H9 (cell line): ENCODE measurements around the gene SRP9. TPM values are rescaled to one million over a fixed set of nuclear protein-coding genes. Genes with fewer than 3 reads are reported as not detected.

Experiments used
- DNase-seq: peaks from one replicate; pipeline ENCODE4 v3.0.0-alpha.2; 2017
- H2AFZ ChIP-seq: one replicate; pipeline ENCODE4 v1.6.1; 2013; ENCODE audit warnings: mild to moderate bottlenecking, low read length, control low read depth, moderate library complexity
- H2AK5ac ChIP-seq: 2 replicates; pipeline ENCODE4 v1.6.1; 2013; ENCODE audit warnings: low read length, control low read depth, mixed read lengths; ENCODE audit not compliant: insufficient read length
- H2BK120ac ChIP-seq: one replicate; pipeline ENCODE4 v1.6.1; 2013; ENCODE audit warnings: low read depth, mild to moderate bottlenecking, low read length, control low read depth, inconsistent platforms; ENCODE audit not compliant: poor library complexity, severe bottlenecking
- H2BK12ac ChIP-seq: 2 replicates; pipeline ENCODE4 v1.6.1; 2013; ENCODE audit warnings: low read length, control low read depth, mixed read lengths, low read depth; ENCODE audit not compliant: insufficient read length
- H2BK15ac ChIP-seq: 2 replicates; pipeline ENCODE4 v1.6.1; 2013; ENCODE audit warnings: low read depth, low read length, control low read depth
- H2BK20ac ChIP-seq: one replicate; pipeline ENCODE4 v1.6.1; 2013; ENCODE audit warnings: low read depth, mild to moderate bottlenecking, low read length, control low read depth, inconsistent platforms; ENCODE audit not compliant: poor library complexity, severe bottlenecking
- H2BK5ac ChIP-seq: 2 replicates; pipeline ENCODE4 v1.6.1; 2013; ENCODE audit warnings: low read length, control low read depth, mixed read lengths; ENCODE audit not compliant: insufficient read length
- H3K14ac ChIP-seq: 2 replicates; pipeline ENCODE4 v1.6.1; 2013; ENCODE audit warnings: low read length, control low read depth; ENCODE audit not compliant: insufficient read depth
- H3K18ac ChIP-seq: 2 replicates; pipeline ENCODE4 v1.6.1; 2013; ENCODE audit warnings: low read depth, mild to moderate bottlenecking, mixed read lengths, low read length, control low read depth; ENCODE audit not compliant: insufficient read length
- H3K23ac ChIP-seq: 2 replicates; pipeline ENCODE4 v1.6.1; 2013; ENCODE audit warnings: low read length, control low read depth, mixed read lengths, low read depth; ENCODE audit not compliant: insufficient read length
- H3K23me2 ChIP-seq: 2 replicates; pipeline ENCODE4 v1.6.1; 2013; ENCODE audit warnings: low read depth, mild to moderate bottlenecking, mixed read lengths, low read length, control low read depth; ENCODE audit not compliant: insufficient read length, poor library complexity, severe bottlenecking
- H3K27ac ChIP-seq: 2 replicates; pipeline ENCODE4 v1.5.1; 2013; ENCODE audit warnings: low read length, control low read depth, mixed read lengths, low read depth; ENCODE audit not compliant: insufficient read length
- H3K27me3 ChIP-seq: 2 replicates; pipeline ENCODE4 v1.6.1; 2013; ENCODE audit warnings: low read length, control low read depth, inconsistent platforms; ENCODE audit not compliant: insufficient read depth
- H3K4ac ChIP-seq: 2 replicates; pipeline ENCODE4 v1.6.1; 2013; ENCODE audit warnings: low read depth, mild to moderate bottlenecking, control low read depth, inconsistent platforms, low read length, moderate library complexity
- H3K4me1 ChIP-seq: 2 replicates; pipeline ENCODE4 v1.6.1; 2013; ENCODE audit warnings: low read length, control low read depth, inconsistent platforms; ENCODE audit not compliant: insufficient read depth
- H3K4me2 ChIP-seq: 2 replicates; pipeline ENCODE4 v1.6.1; 2013; ENCODE audit warnings: low read length, control low read depth, mixed read lengths; ENCODE audit not compliant: insufficient read length, insufficient read depth
- H3K56ac ChIP-seq: 2 replicates; pipeline ENCODE4 v1.6.1; 2013; ENCODE audit warnings: low read depth, mild to moderate bottlenecking, mixed read lengths, low read length, control low read depth; ENCODE audit not compliant: insufficient read length
- H3K79me1 ChIP-seq: 2 replicates; pipeline ENCODE4 v1.6.1; 2013; ENCODE audit warnings: low read depth, mild to moderate bottlenecking, moderate library complexity, low read length, control low read depth, inconsistent platforms; ENCODE audit not compliant: insufficient read depth, poor library complexity, severe bottlenecking
- H3K79me2 ChIP-seq: 2 replicates; pipeline ENCODE4 v1.6.1; 2013; ENCODE audit warnings: low read length, control low read depth, inconsistent platforms; ENCODE audit not compliant: insufficient read depth
- H3K9ac ChIP-seq: 2 replicates; pipeline ENCODE4 v1.6.1; 2013; ENCODE audit warnings: low read length, control low read depth, mixed read lengths; ENCODE audit not compliant: insufficient read length; ENCODE audit errors: extremely low read depth
- H3K9me3 ChIP-seq: one replicate; pipeline ENCODE4 v1.6.1; 2013; ENCODE audit warnings: low read depth, low read length, inconsistent platforms; ENCODE audit not compliant: control insufficient read depth
- H3T11ph ChIP-seq: one replicate; pipeline ENCODE4 v1.6.1; 2013; ENCODE audit warnings: mild to moderate bottlenecking, low read length, control low read depth, inconsistent platforms
- H4K20me1 ChIP-seq: one replicate; pipeline ENCODE4 v1.6.1; 2013; ENCODE audit not compliant: control insufficient read depth, insufficient read length, insufficient read depth
- H4K5ac ChIP-seq: 2 replicates; pipeline ENCODE4 v1.6.1; 2013; ENCODE audit warnings: low read depth, mild to moderate bottlenecking, mixed read lengths, low read length, control low read depth; ENCODE audit not compliant: insufficient read length
- H4K8ac ChIP-seq: replicated peaks from 2 replicates; pipeline ENCODE4 v1.6.1; 2013; ENCODE audit warnings: low read length, control low read depth, mixed read lengths, low read depth; ENCODE audit not compliant: insufficient read length
- H4K91ac ChIP-seq: 2 replicates; pipeline ENCODE4 v1.6.1; 2013; ENCODE audit warnings: low read depth, mild to moderate bottlenecking, moderate library complexity, mixed read lengths, low read length, control low read depth; ENCODE audit not compliant: insufficient read length
- H3K27ac Mint-ChIP-seq, 3 experiments: 2 replicates in 2 of 3; 3 replicates in 1 of 3; pipeline ENCODE4 v1.8.0; 2020 to 2021; ENCODE audit warnings: mixed read lengths in 3 of 3, mild to moderate bottlenecking in 1 of 3, moderate library complexity in 1 of 3
- H3K27me3 Mint-ChIP-seq: 2 replicates; pipeline ENCODE4 v1.8.0; 2021; ENCODE audit warnings: low read depth, mild to moderate bottlenecking, moderate library complexity, mixed read lengths
- H3K36me3 Mint-ChIP-seq, 3 experiments: 2 replicates in 2 of 3; 3 replicates in 1 of 3; pipeline ENCODE4 v1.8.0; 2020 to 2021; ENCODE audit warnings: low read depth in 3 of 3, mixed read lengths in 3 of 3; ENCODE audit not compliant: insufficient read depth in 1 of 3
- H3K4me1 Mint-ChIP-seq, 2 experiments: 2 replicates each; pipeline ENCODE4 v1.8.0; 2020; ENCODE audit warnings: mixed read lengths in 2 of 2
- H3K4me3 Mint-ChIP-seq, 2 experiments: 2 replicates in 1 of 2; 3 replicates in 1 of 2; pipeline ENCODE4 v1.8.0; 2020 to 2021; ENCODE audit warnings: mild to moderate bottlenecking in 2 of 2, mixed read lengths in 2 of 2, moderate library complexity in 1 of 2
- H3K9me3 Mint-ChIP-seq, 2 experiments: 2 replicates in 1 of 2; 3 replicates in 1 of 2; pipeline ENCODE4 v1.8.0; 2020; ENCODE audit warnings: mild to moderate bottlenecking in 2 of 2, mixed read lengths in 2 of 2, moderate library complexity in 1 of 2
- WGBS: extraction: QIAGEN DNeasy Blood & Tissue Kit; methylation state at CpG from one replicate; pipeline ENCODE4 v1.1.7; 2013; ENCODE audit warnings: missing lambda C conversion rate, low lambda C conversion rate, mixed read lengths; ENCODE audit not compliant: insufficient read length; ENCODE audit errors: extremely low coverage; 5-methylcytosine and 5-hydroxymethylcytosine counted together
- total RNA-seq: library from RNA; stranded (reverse); gene quantifications from 2 replicates; pipeline ENCODE4 v1.2.1, GENCODE V29; 2021
- TF ChIP-seq, protein P1 (sequence below): fragments of 200-600 bp; sonication (generic); conservative IDR thresholded peaks from 3 replicates; pipeline ENCODE4 v1.8.0; 2021; ENCODE audit warnings: antibody characterized with exemption, mild to moderate bottlenecking

The SRP9 gene
- total RNA-seq, 1 experiment from 2014 or later = 403 TPM

GRCh38 chr1:225820522-225821120, 43.0 kb downstream of the SRP9 start:
- no peak overlapping the region for H2BK12ac ChIP-seq
- no peaks in the 10 kb centered on the region for H3K79me2 ChIP-seq
- WGBS = 100% methylated on average over 1 of the region's 5 CpGs
- Mint-ChIP-seq H3K27ac (no peak overlapping the region), H3K36me3 (peaks cover 0 to 4% (median 0%) of the 10 kb centered on the region in 3 experiments; a peak in 3 of 7 replicates), H3K9me3 (no peaks in the 10 kb centered on the region), H3K27me3 (no peaks in the 10 kb centered on the region), H3K4me1 (peaks cover 41 to 51% of the 10 kb centered on the region in 2 experiments), H3K4me3 (no peak overlapping the region)
- no peak overlapping the region for H4K91ac ChIP-seq
- no peaks in the 10 kb centered on the region for H4K20me1 ChIP-seq
- H3K9me3 ChIP-seq = no peaks in the 10 kb centered on the region
- no peaks in the 10 kb centered on the region for H3K23me2 ChIP-seq
- H3T11ph ChIP-seq = no peak overlapping the region
- no peak overlapping the region for H4K8ac ChIP-seq
- no peak overlapping the region for H3K18ac ChIP-seq
- no peaks in the 10 kb centered on the region for H3K27me3 ChIP-seq
- no peak overlapping the region for H3K9ac ChIP-seq
- H3K79me1 ChIP-seq = no peaks in the 10 kb centered on the region
- H2BK20ac ChIP-seq = no peak overlapping the region
- no peak overlapping the region for H3K4me2 ChIP-seq
- H2BK5ac ChIP-seq = no peak overlapping the region
- H2BK120ac ChIP-seq = no peak overlapping the region
- no peak overlapping the region for H3K56ac ChIP-seq
- DNase-seq = no peak
- no peak overlapping the region for H3K27ac ChIP-seq
- H2AFZ ChIP-seq = no peak overlapping the region
- H2AK5ac ChIP-seq = no peak overlapping the region
- H3K4ac ChIP-seq = no peak overlapping the region
- no peak overlapping the region for H4K5ac ChIP-seq
- peaks cover 14% of the 10 kb centered on the region for H3K4me1 ChIP-seq
- TF ChIP-seq, protein P1, sequence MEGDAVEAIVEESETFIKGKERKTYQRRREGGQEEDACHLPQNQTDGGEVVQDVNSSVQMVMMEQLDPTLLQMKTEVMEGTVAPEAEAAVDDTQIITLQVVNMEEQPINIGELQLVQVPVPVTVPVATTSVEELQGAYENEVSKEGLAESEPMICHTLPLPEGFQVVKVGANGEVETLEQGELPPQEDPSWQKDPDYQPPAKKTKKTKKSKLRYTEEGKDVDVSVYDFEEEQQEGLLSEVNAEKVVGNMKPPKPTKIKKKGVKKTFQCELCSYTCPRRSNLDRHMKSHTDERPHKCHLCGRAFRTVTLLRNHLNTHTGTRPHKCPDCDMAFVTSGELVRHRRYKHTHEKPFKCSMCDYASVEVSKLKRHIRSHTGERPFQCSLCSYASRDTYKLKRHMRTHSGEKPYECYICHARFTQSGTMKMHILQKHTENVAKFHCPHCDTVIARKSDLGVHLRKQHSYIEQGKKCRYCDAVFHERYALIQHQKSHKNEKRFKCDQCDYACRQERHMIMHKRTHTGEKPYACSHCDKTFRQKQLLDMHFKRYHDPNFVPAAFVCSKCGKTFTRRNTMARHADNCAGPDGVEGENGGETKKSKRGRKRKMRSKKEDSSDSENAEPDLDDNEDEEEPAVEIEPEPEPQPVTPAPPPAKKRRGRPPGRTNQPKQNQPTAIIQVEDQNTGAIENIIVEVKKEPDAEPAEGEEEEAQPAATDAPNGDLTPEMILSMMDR = no peak
- no peak overlapping the region for H2BK15ac ChIP-seq
- no peak overlapping the region for H3K23ac ChIP-seq
- no peak overlapping the region for H3K14ac ChIP-seq
